HL-60 (cell line): ENCODE measurements around the gene ANKRD44.

Source experiments
- DNase-seq, 2 experiments: peaks; one replicate each; pipeline ENCODE4 v3.0.0-alpha.2; 2010 to 2020; ENCODE audit warnings: low read depth in 1 of 2, low spot score in 1 of 2
- H3K27ac ChIP-seq: fragments of 250-450 bp; sonication (Bioruptor Pico); replicated peaks from 2 replicates; pipeline ENCODE4 v1.5.1; 2020; ENCODE audit warnings: mild to moderate bottlenecking, moderate library complexity
- H3K27me3 ChIP-seq: fragments of 250-450 bp; sonication (Bioruptor Pico); 2 replicates; pipeline ENCODE4 v1.5.1; 2021; ENCODE audit warnings: mild to moderate bottlenecking, moderate library complexity; ENCODE audit not compliant: insufficient read depth, poor library complexity, severe bottlenecking
- H3K4me3 ChIP-seq: replicated peaks from 2 replicates; pipeline ENCODE4 v1.5.1; 2011; ENCODE audit warnings: mild to moderate bottlenecking, control low read depth, low read length; ENCODE audit not compliant: insufficient read depth
- GABPA ChIP-seq: IDR thresholded peaks from 2 replicates; pipeline ENCODE4 v1.6.1; 2012; ENCODE audit warnings: low read depth
- POLR2AphosphoS5 ChIP-seq: IDR thresholded peaks from 2 replicates; pipeline ENCODE4 v1.6.1; 2012; ENCODE audit warnings: low read depth
- SPI1 ChIP-seq: IDR thresholded peaks from 2 replicates; pipeline ENCODE4 v1.6.1; 2012; ENCODE audit warnings: low read depth, mild to moderate bottlenecking, borderline replicate concordance
- TF ChIP-seq, protein P1 (sequence below): IDR thresholded peaks from one replicate; pipeline ENCODE4 v1.5.1; 2011; ENCODE audit warnings: low read length, control low read depth, inconsistent platforms; ENCODE audit not compliant: insufficient read depth
- TF ChIP-seq, protein P2 (sequence below): IDR thresholded peaks from 2 replicates; pipeline ENCODE4 v1.6.1; 2012; ENCODE audit warnings: low read depth; ENCODE audit not compliant: insufficient replicate concordance

The ANKRD44 gene

DNA sequence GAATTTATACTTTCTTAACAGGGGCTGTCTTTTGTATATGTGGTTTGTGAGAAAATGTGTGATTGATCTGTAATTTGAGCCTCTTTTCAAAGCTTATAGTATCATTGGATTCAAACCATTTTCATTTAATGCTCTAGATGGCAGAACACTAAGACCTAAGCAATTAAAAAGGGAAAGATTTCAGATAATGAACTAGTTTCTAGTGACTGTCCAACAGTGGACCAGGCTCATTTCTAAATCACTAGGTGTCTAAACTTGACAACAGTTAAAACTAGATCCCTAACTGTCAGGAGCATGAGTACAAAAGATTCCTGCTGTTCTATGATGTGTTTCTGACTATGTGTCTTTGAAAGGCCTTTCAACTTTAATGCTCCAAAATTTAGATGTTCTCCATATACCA, 54.6 kb downstream of the ANKRD44 start:
- no peak overlapping the region for H3K4me3 ChIP-seq

DNA sequence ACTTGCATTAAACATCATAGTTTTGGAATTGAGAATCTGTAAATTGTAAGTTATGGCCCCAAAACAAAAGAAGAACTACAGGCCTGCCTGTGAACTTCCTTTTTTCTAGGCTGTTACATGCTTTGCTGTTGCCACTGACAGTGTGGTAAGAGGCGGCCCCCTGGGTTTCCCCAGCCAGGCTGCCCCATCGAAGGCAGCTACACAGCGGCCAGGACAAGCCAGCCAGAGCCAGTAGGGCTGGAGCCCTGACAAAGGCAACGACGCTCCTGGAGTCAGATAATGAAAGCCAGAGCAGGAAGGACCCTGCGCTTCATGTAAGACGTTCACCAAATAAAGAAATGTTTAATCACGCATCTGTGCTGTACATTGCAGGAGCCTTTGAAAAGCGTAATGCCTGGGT, 55.0 kb downstream of the ANKRD44 start:
- H3K27ac ChIP-seq = peak overlapping the region; percentile 90
- TF ChIP-seq, protein P1, sequence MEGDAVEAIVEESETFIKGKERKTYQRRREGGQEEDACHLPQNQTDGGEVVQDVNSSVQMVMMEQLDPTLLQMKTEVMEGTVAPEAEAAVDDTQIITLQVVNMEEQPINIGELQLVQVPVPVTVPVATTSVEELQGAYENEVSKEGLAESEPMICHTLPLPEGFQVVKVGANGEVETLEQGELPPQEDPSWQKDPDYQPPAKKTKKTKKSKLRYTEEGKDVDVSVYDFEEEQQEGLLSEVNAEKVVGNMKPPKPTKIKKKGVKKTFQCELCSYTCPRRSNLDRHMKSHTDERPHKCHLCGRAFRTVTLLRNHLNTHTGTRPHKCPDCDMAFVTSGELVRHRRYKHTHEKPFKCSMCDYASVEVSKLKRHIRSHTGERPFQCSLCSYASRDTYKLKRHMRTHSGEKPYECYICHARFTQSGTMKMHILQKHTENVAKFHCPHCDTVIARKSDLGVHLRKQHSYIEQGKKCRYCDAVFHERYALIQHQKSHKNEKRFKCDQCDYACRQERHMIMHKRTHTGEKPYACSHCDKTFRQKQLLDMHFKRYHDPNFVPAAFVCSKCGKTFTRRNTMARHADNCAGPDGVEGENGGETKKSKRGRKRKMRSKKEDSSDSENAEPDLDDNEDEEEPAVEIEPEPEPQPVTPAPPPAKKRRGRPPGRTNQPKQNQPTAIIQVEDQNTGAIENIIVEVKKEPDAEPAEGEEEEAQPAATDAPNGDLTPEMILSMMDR = no peak
- TF ChIP-seq POLR2AphosphoS5 = peak; percentile 91
- peak; percentile 72; the same call in 1 of the 2 replicates for TF ChIP-seq SPI1
- DNase-seq = peak; percentile 65 to 98
- H3K4me3 ChIP-seq = no peak overlapping the region; the same call in 1 of the 2 replicates
- no peaks in the 10 kb centered on the region for H3K27me3 ChIP-seq

More for the DNA sequence above, 54.6 kb downstream of the ANKRD44 start:
- no peak for DNase-seq
- Histone ChIP-seq H3K27ac (peak overlapping the region; percentile 90), H3K27me3 (no peaks in the 10 kb centered on the region)
- TF ChIP-seq, protein P2, sequence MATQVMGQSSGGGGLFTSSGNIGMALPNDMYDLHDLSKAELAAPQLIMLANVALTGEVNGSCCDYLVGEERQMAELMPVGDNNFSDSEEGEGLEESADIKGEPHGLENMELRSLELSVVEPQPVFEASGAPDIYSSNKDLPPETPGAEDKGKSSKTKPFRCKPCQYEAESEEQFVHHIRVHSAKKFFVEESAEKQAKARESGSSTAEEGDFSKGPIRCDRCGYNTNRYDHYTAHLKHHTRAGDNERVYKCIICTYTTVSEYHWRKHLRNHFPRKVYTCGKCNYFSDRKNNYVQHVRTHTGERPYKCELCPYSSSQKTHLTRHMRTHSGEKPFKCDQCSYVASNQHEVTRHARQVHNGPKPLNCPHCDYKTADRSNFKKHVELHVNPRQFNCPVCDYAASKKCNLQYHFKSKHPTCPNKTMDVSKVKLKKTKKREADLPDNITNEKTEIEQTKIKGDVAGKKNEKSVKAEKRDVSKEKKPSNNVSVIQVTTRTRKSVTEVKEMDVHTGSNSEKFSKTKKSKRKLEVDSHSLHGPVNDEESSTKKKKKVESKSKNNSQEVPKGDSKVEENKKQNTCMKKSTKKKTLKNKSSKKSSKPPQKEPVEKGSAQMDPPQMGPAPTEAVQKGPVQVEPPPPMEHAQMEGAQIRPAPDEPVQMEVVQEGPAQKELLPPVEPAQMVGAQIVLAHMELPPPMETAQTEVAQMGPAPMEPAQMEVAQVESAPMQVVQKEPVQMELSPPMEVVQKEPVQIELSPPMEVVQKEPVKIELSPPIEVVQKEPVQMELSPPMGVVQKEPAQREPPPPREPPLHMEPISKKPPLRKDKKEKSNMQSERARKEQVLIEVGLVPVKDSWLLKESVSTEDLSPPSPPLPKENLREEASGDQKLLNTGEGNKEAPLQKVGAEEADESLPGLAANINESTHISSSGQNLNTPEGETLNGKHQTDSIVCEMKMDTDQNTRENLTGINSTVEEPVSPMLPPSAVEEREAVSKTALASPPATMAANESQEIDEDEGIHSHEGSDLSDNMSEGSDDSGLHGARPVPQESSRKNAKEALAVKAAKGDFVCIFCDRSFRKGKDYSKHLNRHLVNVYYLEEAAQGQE = no peak
- TF ChIP-seq, protein P1 = no peak
- TF ChIP-seq SPI1 (no peak), GABPA (no peak), POLR2AphosphoS5 (no peak)

DNA sequence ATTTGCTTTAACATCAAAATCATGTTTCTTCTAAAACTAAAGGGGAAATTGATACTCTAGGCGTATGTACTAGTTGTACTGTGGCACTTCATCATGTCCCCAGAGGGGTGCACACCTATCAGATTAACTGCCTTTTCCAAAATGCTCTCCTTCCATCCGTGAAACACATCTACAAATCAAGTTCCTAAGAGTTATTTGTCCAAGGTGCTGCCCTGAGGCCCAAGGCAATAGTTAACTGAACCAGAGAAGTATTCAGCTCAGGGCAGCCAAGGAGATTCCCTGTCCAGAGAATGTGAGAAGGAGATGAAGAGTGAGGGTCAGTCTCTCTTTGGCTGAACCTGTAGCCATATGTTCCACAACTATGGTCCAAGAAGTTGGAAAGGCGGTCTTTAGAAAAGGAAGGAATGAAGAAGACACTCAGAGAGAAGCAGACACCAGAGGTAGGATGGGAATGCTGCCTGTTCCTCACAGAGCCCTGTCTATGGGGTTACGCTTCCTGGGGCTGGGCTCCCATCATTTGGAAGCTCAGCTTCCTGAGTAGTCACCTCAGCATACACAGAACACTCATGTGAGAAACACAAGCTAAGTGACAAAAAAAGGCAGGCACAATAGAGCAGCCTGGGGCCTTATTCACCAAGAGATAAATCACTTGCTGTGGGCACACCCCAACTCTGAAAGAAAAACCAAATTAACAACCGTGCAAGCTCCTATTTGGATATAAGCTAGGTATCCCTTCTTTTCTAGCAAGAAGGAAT, 55.6 kb downstream of the ANKRD44 start:
- Histone ChIP-seq H3K27me3 (no peaks in the 10 kb centered on the region), H3K27ac (peak overlapping the region; percentile 90), H3K4me3 (no peak overlapping the region)
- TF ChIP-seq, protein P1 = no peak
- no peak for TF ChIP-seq POLR2AphosphoS5
- peak in 1 of 2 experiments; percentile 37 for DNase-seq

DNA sequence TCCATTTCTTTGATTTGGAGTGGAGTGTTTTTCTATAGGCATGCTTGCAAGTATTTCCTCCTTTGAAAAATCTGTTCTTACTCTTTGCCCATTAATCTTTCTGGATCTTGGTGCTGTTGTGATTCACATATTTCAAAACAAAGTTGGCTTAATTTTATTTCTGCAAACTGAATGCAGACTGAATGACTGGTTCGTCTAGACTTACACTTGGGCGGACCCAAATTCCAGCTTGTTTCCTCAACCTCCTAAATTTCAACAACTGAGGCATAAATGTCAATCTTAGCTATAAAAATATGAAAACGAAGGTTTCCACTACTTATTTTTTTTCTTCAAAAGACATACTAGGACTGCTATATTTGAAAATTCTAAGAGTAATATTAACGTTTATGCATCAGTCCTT, 59.0 kb downstream of the ANKRD44 start:
- Histone ChIP-seq H3K27me3 (no peaks in the 10 kb centered on the region), H3K27ac (no peak overlapping the region), H3K4me3 (no peak overlapping the region)
- no peak for TF ChIP-seq POLR2AphosphoS5
- TF ChIP-seq, protein P1 = no peak
- TF ChIP-seq, protein P2 = no peak
- no peak for TF ChIP-seq SPI1
- TF ChIP-seq GABPA = no peak
- no peak for DNase-seq
